ENCODE results near the gene MAP3K15.
"Not testable (repeated sequence)": the region's sequence is repeated elsewhere in the genome, so short reads cannot be mapped to it uniquely, and the experiment has no call there.

MAP3K15 gene

DNA sequence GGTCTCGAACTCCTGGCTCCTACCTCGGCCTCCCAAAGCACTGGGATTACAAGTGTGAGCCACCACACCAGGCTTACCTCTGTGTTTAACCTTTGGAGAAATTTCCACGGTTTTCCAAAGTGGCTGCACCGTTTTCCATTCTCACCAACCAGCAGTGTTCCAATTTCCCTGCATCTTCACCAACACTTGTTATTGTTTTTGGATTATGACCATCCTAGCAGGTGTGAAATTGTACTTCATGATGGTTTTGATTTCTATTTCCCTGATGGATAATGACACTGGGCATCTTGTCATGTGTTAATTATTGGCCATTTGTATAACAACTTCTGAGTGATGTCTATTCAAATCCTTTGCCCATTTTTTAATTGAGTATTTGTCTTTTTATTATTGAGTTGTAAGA is 2.7 kb upstream of the MAP3K15 start:
- DNase-seq: no peak

- no peak for DNase-seq
Measured at GRCh38 chrX:19515615-19516105, 352 bp upstream of the MAP3K15 start.

DNA sequence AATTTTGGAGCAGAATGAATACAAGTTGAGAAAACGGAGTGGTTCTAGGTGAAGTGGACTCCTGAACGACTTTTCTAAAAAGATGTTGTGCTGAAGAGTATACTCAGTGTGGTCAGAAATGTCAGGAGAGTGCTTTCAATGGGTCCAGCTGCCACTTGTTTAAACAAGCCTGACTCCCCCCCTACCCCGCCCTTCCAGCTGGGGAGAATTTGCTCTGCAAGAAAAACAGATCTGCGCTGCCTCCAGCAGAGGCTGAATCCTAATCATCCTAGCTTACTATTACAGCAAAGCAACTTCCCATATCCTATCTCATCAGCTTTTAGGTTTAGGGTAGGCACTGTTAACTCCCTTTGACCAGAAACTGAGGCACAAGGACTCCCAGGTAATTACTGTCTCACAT is 1.9 kb downstream of the MAP3K15 start:
- no peak for DNase-seq

- no peak for DNase-seq
Measured at GRCh38 chrX:19512961-19513360, 2.3 kb downstream of the MAP3K15 start.

DNA sequence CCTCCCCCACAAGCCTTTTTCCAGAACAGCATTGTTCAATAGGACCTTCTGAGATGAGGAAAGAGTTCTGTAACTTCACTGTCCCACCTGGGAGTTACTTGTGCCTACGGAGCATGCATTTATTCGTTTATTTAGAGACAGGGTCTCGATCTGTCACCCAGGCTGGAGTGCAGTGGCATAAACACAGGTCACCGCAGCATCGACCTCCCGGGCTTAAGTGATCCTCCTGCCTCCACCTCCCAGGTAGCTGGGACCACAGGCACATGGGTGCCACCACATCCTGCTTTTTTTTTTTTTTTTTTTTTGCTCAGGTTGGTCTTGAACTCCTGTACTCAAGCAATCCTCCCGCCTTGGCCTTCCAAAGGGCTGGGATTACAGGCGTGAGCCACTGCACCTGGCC is 2.9 kb downstream of the MAP3K15 start:
- DNase-seq: no peak

GRCh38 chrX:19511796-19512195 is 3.5 kb downstream of the MAP3K15 start:
- not testable (repeated sequence) for DNase-seq

- DNase-seq: no peak
Measured at GRCh38 chrX:19496711-19497110, 18.6 kb downstream of the MAP3K15 start.

- DNase-seq: no peak
Measured at GRCh38 chrX:19487520-19488200, 27.6 kb downstream of the MAP3K15 start.

DNA sequence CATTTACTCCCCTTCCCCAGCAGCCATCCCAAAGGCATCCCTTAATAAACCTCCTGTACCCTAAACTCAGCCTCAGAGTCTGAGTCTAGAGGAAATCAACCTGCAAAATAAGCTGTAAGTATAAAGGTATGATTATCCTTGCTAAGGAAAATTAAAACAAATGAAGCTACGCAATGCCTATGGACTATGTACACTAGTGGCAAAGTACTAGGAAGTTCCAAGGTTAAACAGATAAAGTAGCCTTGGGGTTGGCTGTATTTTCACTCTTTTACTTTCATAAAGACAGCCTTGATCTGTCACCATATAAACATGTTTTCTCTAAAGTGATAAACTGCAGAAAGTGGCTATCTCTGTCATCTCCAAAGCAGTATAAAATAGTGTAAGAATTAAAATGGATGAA is 35.9 kb downstream of the MAP3K15 start:
- DNase-seq: no peak

DNA sequence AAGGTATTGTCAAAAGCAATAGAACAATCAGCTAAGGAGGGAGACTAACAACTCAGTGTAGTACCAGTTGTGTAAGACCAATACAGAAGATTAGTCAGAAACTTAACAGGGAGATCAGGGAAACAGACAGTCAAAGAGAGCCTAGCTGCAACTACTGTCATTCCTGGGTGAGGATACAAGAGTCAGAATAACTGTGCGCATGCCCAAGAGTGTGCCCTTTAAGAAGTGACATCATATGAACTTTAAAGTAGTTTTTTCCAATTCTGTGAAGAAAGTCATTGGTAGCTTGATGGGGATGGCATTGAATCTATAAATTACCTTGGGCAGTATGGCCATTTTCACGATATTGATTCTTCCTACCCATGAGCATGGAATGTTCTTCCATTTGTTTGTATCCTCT is 46.9 kb downstream of the MAP3K15 start:
- not testable (repeated sequence) for DNase-seq

DNA sequence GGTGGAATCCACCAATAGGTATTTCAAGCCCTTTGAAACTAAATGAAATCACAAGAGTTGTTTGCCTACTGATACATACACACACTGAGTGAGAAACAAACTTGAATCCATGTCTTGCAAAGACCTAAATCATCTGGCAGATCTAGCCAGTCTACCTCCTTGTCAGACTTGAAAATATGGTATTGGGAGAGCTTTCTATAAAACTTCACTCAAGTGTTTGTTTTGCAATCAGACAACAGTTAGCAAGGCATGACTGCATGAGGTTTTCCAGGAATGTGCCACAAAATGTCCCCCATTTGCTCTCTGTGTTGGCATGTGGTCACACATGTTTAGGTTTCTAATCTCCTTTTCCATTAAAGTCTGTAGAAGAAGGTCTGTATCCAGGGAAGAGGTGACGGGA is 52.4 kb downstream of the MAP3K15 start:
- no peak for DNase-seq

DNA sequence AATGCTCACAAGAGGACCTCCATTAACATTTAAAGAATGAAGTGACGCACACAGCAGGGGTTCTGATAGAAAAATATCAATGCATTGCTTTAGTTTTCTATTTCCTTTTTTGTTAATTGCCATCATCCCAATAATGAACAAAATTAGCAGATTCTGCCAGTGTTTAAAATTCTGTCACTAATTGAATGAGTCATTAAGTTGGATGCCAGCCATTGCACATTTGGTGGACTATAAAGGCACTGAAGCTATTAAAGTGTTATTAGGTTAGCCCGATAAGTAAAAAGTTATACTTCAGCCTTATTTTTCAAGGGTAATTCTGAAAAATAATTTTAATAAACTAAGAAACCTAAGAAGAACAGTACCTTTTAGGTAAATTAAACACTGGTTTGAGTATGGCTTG is 53.1 kb downstream of the MAP3K15 start:
- DNase-seq: no peak

- no peak for DNase-seq
Measured at GRCh38 chrX:19457662-19458061, 57.6 kb downstream of the MAP3K15 start.

DNA sequence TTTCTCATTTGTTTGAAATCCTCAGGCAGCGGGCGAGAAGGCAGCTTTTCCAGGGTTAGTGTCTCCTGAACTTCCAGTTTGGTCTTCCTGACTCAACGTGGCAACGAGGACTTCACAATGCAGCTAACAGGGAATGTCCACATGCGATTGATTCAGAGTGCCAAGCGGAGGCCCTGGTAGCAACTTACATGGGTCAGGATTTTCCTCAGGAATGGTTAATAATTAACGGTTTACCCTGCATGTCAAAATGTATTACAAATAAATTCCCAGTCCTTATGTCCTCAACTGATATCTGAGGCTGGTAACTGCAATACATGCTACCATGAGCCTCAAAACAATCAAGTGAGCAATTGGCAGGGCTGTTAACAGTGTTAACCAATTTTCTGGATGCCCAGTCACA is 67.2 kb downstream of the MAP3K15 start:
- no peak for DNase-seq

DNA sequence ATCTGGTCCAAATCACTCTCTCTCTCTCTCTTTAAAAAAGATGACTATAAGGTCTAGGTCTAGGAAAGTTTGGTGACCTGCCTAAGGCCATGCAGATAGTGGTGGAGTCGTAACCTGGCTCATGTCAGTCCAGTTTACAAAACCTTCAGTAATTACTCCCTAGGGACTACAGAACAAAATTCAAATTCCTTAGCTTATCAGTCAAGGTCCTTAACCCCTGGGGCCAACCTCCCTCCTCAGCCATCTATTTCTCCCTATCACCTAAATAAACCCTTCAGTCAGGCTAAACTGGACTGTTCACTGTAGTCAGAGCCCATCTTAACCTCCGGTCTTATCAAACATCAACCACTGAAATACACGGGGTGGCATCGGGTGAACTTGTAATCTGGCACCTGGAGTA is 68.9 kb downstream of the MAP3K15 start:
- DNase-seq: no peak

- DNase-seq: not testable (repeated sequence)
Measured at GRCh38 chrX:19445772-19446171, 69.5 kb downstream of the MAP3K15 start.

GRCh38 chrX:19443869-19444526 is 71.3 kb downstream of the MAP3K15 start:
- DNase-seq: no peak

- DNase-seq: no peak
Measured at GRCh38 chrX:19440713-19441112, 74.6 kb downstream of the MAP3K15 start.

GRCh38 chrX:19422661-19423060 is 92.6 kb downstream of the MAP3K15 start:
- DNase-seq: not testable (repeated sequence)

GRCh38 chrX:19410259-19410658 is 105.0 kb downstream of the MAP3K15 start:
- no peak for DNase-seq

DNA sequence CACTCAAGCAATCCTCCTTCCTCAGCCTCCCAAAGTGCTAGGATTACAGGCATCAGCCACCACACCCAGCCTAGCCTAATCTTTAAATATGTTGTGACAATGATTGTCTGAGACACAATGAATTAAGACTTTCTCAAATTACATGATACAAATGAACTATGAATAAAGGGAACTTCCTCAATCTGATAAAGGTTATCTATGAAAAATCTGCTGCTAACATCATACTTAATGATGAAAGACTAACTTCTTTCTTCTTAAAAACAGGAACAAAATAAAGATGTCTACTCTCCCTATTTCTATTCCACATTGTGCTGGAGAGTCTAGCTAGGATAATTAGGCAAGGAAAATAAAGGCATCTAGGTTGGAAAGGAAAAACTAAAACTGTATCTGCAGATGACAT is 111.6 kb downstream of the MAP3K15 start:
- no peak for DNase-seq

GRCh38 chrX:19392703-19393102 is 122.6 kb downstream of the MAP3K15 start:
- DNase-seq: no peak

- DNase-seq: no peak
Measured at GRCh38 chrX:19392078-19392477, 123.2 kb downstream of the MAP3K15 start.

DNA sequence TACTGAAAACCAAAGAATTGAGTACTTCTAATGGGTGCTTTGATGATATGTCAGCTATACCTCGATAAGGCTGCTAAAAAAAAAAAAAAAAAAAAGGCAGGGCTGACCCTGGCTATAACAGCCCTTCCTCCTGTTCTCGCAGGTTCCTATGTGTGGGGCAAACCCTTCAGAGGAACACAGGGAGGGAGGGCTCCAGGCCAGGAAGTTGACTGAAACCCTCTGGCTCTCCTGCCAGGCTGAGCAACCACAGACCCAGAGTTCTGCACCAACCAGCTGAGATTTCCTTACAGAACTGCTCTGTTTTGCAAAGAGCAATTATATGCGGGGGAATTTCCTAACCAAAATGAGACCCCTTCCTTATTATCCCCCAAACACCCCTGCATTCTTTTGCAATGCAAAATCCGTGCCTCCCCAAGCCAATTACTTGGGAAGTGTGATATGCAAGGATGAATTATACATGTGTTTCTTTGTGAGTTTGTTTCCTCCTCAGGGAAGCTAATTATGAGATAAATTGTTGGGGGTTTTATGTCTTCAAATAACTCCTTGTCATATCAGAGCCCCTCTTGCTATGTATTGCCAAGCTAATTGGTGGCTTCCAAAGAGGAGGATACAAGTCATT is 126.0 kb downstream of the MAP3K15 start:
- no peak for DNase-seq
